ENCODE measurements around the gene GRIK4. TPM values are rescaled to one million over a fixed set of nuclear protein-coding genes. Genes with fewer than 3 reads are reported as not detected.
A peak's percentile ranks its signal among the peaks of the same experiment; 100 is the strongest.

The GRIK4 gene
- total RNA-seq, 6 experiments from 2014 or later: 0.07 to 0.11 TPM; not detected in 4

DNA sequence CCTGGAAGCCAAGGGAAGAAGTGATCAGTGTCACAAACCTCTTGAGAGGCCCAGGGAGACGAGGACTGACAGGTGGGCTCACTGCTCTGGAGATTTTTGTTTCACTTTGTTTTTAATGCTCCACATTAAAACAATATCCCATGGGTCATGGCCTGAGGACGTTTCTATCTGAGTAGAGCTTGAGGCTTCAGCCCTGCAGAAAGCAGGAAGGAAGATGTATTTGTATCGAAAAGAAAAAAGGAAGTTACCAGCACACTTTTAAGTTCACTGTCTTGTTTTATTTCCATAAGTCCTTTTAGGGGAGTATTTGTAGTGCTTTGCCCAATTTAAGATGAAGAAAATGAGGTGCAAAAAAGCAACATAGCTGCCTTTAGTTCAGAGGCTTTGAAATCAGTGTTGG is 191.1 kb downstream of the GRIK4 start:
- DNase-seq (no peak), ATAC-seq (no peak)
- TF ChIP-seq, protein P1, sequence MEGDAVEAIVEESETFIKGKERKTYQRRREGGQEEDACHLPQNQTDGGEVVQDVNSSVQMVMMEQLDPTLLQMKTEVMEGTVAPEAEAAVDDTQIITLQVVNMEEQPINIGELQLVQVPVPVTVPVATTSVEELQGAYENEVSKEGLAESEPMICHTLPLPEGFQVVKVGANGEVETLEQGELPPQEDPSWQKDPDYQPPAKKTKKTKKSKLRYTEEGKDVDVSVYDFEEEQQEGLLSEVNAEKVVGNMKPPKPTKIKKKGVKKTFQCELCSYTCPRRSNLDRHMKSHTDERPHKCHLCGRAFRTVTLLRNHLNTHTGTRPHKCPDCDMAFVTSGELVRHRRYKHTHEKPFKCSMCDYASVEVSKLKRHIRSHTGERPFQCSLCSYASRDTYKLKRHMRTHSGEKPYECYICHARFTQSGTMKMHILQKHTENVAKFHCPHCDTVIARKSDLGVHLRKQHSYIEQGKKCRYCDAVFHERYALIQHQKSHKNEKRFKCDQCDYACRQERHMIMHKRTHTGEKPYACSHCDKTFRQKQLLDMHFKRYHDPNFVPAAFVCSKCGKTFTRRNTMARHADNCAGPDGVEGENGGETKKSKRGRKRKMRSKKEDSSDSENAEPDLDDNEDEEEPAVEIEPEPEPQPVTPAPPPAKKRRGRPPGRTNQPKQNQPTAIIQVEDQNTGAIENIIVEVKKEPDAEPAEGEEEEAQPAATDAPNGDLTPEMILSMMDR (IDR thresholded peaks at IDR 0.05): no peak
- TF ChIP-seq POLR2A (IDR thresholded peaks at IDR 0.05): no peak
- Histone ChIP-seq H3K27me3 (no peaks in the 10 kb centered on the region), H3K4me3 (no peak overlapping the region), H3K4me1 (no peaks in the 10 kb centered on the region), H3K36me3 (no peaks in the 10 kb centered on the region), H3K9me3 (no peaks in the 10 kb centered on the region), H3K27ac (no peak overlapping the region)
- intact Hi-C loops (cut with DNase I): no loop called here
- WGBS (ENCODE audit: insufficient coverage, low coverage, low lambda C conversion rate, missing lambda C conversion rate): 36% methylated on average over 3 of the region's 3 CpGs

DNA sequence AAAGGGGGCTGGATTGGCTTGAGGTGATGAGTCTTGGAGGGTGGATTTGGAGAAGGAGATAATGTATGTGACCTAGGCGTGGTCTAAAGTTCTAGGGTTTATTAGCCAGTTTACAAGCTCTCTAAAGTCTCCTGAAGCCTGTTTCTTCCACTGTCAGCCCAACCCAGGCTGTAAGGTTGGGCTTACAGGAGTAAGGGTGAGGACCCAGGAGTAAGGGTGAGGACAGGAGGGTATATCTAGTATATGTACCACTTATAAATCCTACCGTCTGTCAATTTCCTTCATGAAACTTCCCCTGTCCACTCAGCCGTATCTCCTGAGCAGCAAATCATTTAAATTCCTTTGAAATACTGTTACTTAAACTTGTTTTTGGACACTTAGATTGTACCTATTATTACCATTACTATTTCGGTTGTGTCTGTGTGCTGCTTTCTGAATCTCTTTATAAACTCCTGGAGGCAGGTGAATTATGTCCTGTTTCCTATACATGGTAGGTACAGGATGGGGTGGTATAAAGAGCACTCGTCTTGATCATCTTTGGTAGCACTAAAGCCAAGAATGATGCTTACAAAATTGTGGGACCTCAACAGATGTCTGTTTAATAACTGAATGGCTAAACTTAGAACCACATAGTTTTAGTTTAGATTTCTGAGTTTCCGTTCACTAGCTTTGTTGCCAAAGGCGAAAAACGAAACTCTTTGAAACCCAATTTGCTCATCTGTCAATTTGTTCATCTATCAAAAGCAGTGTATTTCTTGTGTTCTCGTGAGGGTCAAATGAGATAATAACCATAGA is 192.0 kb downstream of the GRIK4 start:
- no peaks in the 10 kb centered on the region for H3K27me3 ChIP-seq
- H3K27ac ChIP-seq: no peak overlapping the region
- no peak overlapping the region for H3K4me3 ChIP-seq
- no peaks in the 10 kb centered on the region for H3K4me1 ChIP-seq
- intact Hi-C loops (cut with DNase I): no loop called here
- H3K36me3 ChIP-seq: no peaks in the 10 kb centered on the region
- TF ChIP-seq, protein P1 (IDR thresholded peaks at IDR 0.05): no peak
- no peak for TF ChIP-seq POLR2A (IDR thresholded peaks at IDR 0.05)
- H3K9me3 ChIP-seq: no peaks in the 10 kb centered on the region
- DNase-seq: no peak
- 78% methylated on average over 9 of the region's 9 CpGs for WGBS (ENCODE audit: insufficient coverage, low coverage, low lambda C conversion rate, missing lambda C conversion rate)
- ATAC-seq: no peak

DNA sequence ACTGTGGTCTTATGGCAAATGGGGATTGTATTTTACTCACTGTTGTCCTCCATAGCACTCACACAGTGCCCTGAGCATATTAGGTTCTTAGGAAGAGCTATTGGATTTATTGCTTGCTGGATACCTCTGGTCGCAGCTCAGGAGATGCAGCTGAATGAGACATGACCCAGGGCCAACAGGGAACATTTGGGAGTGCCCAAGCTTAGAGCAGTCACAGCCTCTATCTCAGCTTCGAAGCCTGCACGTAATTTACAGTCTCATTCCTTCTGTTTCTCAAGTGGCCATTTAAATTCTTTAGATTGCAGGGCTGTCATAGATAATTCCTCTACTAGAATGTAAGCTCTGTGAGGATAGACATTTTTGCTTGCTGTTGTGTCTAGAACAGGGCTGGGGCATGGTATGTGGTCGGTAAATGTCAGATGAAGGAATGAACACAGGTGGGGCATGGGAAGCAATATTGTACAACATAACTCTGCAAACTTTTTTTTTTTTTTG is 192.8 kb downstream of the GRIK4 start:
- no peaks in the 10 kb centered on the region for H3K36me3 ChIP-seq
- WGBS (ENCODE audit: insufficient coverage, low coverage, low lambda C conversion rate, missing lambda C conversion rate): 73% methylated on average over 4 of the region's 4 CpGs
- ATAC-seq (no peak), DNase-seq (no peak)
- H3K27me3 ChIP-seq: no peaks in the 10 kb centered on the region
- intact Hi-C loops (cut with DNase I): no loop called here
- H3K27ac ChIP-seq: no peak overlapping the region
- TF ChIP-seq POLR2A (IDR thresholded peaks at IDR 0.05): no peak
- TF ChIP-seq, protein P1 (IDR thresholded peaks at IDR 0.05): no peak
- no peaks in the 10 kb centered on the region for H3K4me1 ChIP-seq
- no peaks in the 10 kb centered on the region for H3K9me3 ChIP-seq
- no peak overlapping the region for H3K4me3 ChIP-seq

DNA sequence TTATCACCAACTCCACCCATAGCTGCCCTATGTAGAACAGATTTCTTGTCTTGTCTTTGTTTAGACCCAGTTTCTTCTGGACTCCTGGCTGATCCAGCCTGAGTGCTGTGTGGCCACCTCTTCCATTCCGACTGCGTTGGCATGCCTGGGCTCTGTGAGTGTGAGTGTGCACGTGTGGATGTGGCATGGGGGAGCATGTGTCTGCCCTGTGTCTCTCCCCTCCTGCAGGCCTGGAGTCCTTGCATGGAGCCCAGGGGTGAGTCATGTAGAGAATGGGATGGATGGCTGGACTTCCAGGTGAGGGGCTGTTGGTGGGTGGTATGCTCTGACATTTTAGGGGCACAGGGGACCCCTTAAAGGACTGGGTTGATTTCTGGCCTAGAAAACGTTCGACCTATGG is 194.7 kb downstream of the GRIK4 start:
- 76% methylated on average over 5 of the region's 5 CpGs for WGBS (ENCODE audit: insufficient coverage, low coverage, low lambda C conversion rate, missing lambda C conversion rate)
- Histone ChIP-seq H3K27me3 (no peaks in the 10 kb centered on the region), H3K4me1 (no peaks in the 10 kb centered on the region), H3K9me3 (no peaks in the 10 kb centered on the region), H3K27ac (no peak overlapping the region), H3K36me3 (no peaks in the 10 kb centered on the region), H3K4me3 (no peak overlapping the region)
- TF ChIP-seq POLR2A (IDR thresholded peaks at IDR 0.05): no peak
- TF ChIP-seq, protein P1 (IDR thresholded peaks at IDR 0.05): no peak
- DNase-seq (no peak), ATAC-seq (peak in 1 of 4 donors; percentile 17)
- intact Hi-C loops (cut with DNase I): no loop called here
